Suppressor macrophage (primary cell): Measurements from ENCODE around the gene CLMN.
A peak's percentile ranks its signal among the peaks of the same experiment; 100 is the strongest.

Source experiments
- DNase-seq, 4 experiments: peaks; one replicate each; pipeline ENCODE4 v3.0.0-alpha.2; 2020 to 2022

Gene CLMN

DNA sequence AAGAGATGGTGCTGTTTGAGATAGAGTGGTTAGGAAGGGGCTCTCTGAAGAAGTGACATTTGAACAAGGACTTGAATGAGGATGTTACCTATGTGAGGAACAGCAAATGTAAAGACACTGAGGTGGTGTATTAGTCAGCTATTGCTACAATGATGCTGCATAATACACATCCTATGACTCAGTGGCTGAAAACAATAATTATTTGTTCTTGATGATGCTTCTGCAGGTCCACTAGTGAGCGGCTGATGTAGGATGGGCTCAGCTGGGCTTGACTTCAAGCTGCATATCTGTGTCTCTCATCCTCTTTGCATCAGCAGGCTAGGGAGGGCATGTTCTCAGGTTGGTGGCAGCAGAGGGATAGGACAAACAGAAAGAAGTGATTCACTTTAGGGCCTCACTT lies 21.4 kb upstream of the CLMN start:
- DNase-seq: no peak

- DNase-seq: no peak
Observed at GRCh38 chr14:95340201-95340697, 20.5 kb upstream of the CLMN start.

DNA sequence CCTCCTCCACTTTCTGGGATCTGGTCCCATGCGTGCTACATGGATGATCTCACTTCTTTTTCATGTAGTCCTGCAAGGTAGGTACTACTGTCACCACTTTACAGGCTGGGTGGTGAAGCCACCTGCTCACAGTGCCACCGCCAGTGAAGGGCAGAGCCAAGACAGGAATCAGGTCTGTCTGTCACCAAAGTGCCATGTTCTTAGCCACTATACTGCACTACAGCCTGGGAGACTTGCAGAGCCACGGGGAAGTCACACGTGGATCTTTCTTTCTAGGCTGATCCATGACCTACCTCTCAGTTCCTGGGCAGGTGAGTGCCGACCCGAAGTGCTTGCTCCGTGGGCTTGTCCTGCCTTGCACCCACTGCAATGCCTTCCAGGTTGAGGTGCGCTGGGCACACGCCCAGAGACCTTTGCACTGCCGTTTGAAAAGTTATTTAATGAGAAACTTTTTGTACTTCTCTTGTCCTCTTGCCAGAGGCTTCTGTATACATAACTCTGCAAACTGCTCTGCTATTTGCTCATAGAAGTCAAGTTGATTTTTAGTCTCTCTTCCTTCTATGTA lies 19.7 kb upstream of the CLMN start:
- DNase-seq: no peak

DNA sequence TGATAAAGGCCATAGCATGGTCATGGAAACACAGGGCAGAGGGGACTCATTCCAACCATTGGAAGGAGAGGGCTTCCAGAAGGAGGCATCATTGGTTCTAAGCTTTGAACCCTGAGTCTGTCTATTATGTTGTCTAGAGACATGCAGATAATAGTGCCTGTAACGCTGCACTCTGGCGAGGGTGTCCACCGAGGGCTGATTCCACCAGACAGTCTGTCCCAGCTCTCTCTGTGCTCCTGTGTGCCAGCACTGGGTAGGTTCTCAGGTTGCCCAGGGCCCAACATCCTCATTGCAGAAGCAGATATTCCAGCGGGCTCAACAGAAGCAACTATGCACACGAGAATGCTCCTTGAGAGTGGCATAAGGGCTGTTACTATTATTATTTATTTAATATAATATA lies 18.7 kb upstream of the CLMN start:
- no peak for DNase-seq

GRCh38 chr14:95337041-95337595 lies 17.4 kb upstream of the CLMN start:
- DNase-seq: no peak

DNA sequence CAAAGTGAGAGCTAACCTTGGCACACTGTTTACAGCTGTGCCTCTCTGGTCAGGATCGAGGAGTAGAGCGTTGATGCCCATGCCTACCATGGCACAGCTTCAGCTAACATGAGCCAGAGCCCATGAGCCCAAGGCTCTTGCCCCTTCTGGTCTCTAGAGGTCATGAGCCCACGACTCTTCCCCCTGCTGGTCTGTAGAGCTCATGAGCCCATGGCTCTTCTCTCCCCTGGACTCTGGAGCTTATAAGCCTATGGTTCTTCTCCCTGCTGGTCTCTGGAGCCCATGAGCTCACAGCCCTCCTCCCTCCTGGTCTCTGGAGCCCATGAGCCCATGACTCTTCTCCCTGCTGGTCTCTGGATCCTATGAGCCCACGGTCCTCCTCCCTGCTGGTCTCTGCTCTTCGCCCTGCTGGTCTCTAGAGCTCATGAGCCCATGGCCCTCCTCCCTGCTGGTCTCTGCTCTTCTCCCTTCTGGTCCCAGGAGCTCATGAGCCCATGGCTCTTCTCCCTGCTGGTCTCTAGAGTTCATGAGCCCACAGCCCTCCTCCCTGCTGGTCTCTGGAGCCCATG lies 16.6 kb upstream of the CLMN start:
- no peak for DNase-seq

DNA sequence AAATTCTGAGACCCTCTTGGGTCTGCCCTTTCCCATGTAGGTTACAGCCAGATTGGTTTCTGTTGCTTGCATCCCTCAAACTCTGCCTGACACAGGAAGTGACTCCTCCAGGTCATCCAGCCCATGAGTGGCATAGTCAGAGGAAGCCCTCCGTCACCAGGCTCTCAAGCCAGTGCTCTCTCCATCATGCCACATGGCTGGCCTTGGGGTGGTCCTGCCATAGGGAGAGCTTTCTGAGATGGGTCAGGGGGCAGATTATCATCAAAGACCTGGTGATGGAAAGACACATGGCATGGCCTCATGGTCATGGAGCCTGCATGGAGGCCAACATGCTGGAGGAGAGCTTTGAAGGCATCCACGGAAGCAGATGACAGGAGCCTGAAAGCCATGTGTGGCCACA lies 15.4 kb upstream of the CLMN start:
- no peak for DNase-seq

- DNase-seq: no peak
Observed at GRCh38 chr14:95334044-95334443, 14.3 kb upstream of the CLMN start.

DNA sequence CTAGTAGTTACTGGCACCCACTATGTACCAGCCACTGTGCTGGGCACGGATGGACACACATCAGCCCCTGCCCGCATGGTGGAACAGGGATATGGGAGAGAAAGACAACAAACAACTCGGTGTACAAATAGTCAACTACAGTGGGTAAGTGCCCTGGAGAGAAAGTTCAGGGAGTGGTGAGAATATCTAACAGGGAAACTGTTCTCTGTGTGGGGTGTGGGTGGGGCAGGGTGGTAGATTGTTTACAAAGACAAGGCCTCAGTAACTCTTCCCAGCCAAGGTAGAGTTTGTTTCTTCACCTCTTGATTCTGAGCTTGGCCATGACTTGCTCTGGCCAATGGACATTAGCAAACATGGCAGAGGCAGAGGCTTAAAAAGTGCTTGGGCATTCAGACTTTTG lies 12.9 kb upstream of the CLMN start:
- DNase-seq: no peak

DNA sequence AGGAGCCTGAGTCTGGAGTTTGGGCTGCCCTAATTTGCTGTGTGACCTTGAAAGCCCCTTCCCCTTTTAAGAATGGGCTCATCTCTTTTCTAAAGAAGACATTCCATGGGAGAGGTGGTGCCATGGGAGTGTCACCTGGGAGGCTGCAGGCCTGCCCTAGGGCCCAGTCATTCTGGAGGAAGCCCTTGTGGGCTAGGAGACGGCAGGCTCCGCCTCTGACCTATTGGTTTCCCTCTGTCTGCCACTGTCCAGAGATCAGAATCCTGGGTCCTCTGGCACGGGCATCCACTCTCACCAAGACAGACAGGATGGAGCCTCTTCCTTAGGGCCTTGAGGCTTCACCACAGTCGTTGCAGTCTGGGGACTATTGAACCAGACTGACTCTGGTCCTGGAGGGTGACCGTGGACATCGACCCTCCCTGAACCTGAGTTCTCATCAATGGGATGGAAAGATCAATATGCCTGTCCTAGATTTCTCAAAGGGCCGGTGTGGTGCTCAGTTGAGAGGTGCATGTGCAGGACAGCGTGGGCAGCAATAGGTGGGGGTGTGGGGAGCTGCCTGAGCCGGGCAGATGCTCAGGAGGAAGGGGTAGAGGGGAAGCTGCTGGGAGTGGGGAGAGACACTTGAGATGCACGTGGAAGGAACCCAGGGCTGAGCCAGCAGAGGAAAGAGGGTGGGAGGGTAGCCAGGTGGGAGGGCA lies 12.2 kb upstream of the CLMN start:
- peak in 1 of 4 experiments; percentile 34 for DNase-seq

DNA sequence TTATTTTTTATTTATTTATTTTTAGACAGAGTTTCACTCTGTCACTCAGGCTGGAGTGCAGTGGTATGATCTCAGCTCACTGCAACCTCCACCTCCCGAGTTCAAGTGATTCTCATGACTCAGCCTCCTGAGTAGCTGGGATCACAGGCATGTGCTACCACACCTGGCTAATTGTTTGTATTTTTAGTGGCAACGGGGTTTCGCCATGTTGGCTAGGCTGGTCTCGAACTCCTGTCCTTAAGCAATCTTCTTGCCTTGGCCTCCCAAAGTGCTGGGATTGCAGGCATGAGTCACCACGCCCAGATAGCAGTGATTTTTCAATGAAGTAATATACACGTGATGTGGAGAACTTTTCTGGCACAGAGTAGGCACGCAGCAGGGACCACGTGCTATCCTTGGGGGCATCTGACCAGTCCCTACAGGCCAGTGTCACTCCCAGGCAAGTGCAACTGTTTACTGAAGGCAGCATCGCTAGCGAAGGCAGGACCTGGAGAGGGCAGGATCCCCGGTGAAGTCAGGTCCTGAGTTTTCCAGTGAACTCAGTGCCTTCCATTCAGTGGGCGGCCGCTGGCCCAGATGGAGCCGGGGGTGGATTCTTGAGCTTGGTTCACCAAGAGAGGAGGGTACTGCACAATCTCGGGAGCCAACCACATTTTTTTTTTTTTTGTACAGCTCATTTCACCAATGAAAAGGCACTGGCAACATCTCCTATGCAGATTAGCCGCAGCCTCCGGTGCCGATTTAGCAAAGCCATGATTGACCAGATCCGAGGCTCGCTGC lies 11.1 kb upstream of the CLMN start:
- DNase-seq: no peak

DNA sequence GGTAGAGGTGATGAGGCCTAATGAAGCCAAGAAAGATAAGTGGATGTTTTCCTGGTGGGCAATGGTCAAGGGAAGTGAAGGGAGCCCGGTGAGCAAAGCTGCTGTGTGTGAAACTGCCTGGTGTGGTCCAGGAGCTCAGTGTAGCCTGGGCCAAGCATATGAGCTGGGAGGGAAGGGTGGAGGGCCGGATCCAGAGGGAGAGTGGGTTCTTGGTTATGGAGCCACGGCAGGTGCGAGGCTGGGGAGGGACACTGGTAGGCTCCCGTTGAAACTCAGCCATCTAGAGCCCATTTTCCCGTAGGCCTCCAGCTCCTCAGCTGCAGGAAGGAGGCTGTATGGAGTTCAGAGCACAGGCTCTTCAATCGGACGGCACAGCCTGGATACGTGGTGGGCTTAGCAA lies 10.2 kb upstream of the CLMN start:
- no peak for DNase-seq

- DNase-seq: no peak
Observed at GRCh38 chr14:95328729-95329503, 9.2 kb upstream of the CLMN start.

GRCh38 chr14:95327558-95328374 lies 8.1 kb upstream of the CLMN start:
- DNase-seq: peak in 1 of 4 experiments; percentile 19

- DNase-seq: peak in 3 of 4 experiments; percentile 41 to 65 (median 58)
Observed at GRCh38 chr14:95326987-95327386, 7.3 kb upstream of the CLMN start.

GRCh38 chr14:95323917-95324316 lies 4.2 kb upstream of the CLMN start:
- no peak for DNase-seq

GRCh38 chr14:95323361-95323760 lies 3.7 kb upstream of the CLMN start:
- no peak for DNase-seq

GRCh38 chr14:95322651-95323050 lies 2.9 kb upstream of the CLMN start:
- peak; percentile 52 to 83 (median 70) for DNase-seq

DNA sequence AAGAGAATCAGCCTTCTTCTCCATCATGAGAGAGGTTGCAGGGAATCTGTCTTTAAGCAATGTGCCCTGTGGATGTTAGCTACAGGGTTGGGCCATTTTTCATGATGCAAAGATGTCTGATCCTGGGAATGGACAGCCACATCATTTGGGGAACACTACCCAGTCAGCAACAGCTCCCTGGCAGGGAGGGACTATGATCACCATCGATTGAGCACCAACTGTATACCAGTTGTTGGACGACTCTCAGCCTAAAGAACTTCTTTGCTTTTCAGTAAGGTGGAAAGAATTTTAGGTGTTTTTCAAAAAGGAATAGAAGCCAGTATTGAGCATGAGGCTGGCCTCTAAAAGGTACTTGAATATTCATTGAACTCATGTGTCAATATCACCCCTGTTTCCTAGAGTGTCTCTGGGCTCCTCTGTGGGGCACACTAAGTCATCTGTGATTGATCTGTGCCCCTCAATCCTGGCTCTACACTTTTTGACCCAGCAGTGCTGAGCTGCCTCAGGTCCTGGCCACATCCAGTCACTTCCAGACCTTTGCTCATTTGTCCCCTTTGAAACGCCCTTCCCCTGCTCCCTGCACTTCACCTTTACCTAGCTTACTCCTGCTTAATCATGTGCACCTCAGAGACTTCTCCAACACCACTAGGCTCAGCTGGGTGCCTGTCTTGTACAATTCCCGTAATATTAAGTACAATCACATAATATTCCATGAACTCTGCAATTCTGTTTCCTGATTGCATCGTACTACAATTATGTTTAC lies 2.2 kb upstream of the CLMN start:
- DNase-seq: no peak

GRCh38 chr14:95320955-95321600 lies 1.4 kb upstream of the CLMN start:
- DNase-seq: no peak
